Mesenteric fat pad (tissue), 1 donor: ENCODE measurements around the gene SMC6. TPM values are rescaled to one million over a fixed set of nuclear protein-coding genes. Genes with fewer than 3 reads are reported as not detected.

Source experiments
- DNase-seq: peaks from one replicate; pipeline ENCODE4 v3.0.0-alpha.2; 2020; ENCODE audit warnings: low spot score
- total RNA-seq: library from RNA; stranded (reverse); fragmentation: NEBNext Ultra II Directional; extraction: Animal tissue kit (Norgen Biotek cat#: 25700); gene quantifications from one replicate; pipeline ENCODE4 v1.2.1, GENCODE V29; 2021
- donor health status: DM: yes; HTN: yes; CAD: no.

The SMC6 gene
- total RNA-seq, 1 donor from 2014 or later: 10.9 TPM

DNA sequence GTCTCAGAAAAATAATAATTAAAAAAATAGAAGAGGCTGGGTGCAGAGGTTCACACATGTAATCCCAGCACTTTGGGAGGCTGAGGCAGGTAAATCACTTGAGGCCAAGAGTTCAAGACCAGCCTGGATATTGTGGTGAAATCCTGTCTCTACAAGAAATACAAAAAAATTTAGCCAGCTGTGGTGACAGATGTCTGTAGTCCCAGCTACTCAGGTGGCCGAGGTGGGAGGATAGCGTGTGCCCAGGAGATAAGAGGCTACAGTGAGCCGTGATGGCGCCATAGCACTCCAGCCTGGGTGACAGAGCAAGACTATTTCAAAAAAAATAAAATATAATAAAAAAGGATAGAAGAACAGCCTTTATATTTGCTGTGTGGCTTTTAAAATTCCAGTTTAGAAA lies 35.9 kb downstream of the SMC6 start:
- no peak for DNase-seq

- DNase-seq: no peak
These were observed 40.3 kb downstream of the SMC6 start for GRCh38 chr2:17713291-17713690.

- DNase-seq: no peak
These were observed 42.9 kb downstream of the SMC6 start for GRCh38 chr2:17710547-17711248.

- no peak for DNase-seq
These were observed 43.7 kb downstream of the SMC6 start for GRCh38 chr2:17709897-17710296.

DNA sequence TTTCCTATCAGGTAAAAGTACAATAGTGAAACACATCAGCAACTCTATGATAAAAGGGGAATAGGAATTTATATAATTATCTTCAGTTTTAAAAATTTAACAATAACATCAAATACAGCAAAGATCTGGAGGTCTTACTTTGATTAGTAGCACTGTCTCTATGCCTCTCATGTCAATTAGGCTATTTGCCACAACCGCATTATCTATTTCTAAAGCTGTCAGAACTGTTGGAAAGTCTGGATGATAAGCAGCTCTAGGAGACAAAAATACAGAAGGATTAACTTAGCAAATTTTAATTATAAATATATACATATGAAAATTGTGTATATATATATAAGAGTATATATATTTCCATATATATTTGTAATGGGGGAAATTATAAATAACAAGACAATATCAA lies 45.1 kb downstream of the SMC6 start:
- DNase-seq: no peak

DNA sequence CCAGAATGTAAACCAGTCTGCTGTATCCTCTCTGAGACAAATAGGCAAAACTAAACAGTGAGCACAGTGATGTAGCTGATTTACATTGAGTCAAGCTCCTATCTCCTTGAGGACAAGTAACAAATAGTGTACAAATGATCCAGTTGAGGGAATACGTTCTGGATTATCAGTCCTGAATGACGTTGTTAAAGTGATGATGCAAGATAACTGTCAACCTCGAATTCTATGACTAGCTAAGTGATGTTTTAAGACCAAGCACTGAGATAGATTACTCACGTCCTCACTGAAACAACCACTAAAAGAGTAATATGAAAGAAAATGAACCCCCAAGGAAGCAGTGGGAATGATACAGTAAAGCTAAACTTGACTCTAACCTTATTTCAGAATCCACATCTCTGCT lies 46.8 kb downstream of the SMC6 start:
- no peak for DNase-seq

GRCh38 chr2:17690776-17691175 lies 62.8 kb downstream of the SMC6 start:
- DNase-seq: no peak

GRCh38 chr2:17689010-17689409 lies 64.6 kb downstream of the SMC6 start:
- no peak for DNase-seq

- DNase-seq: no peak
These were observed 65.0 kb downstream of the SMC6 start for GRCh38 chr2:17688600-17688999.

DNA sequence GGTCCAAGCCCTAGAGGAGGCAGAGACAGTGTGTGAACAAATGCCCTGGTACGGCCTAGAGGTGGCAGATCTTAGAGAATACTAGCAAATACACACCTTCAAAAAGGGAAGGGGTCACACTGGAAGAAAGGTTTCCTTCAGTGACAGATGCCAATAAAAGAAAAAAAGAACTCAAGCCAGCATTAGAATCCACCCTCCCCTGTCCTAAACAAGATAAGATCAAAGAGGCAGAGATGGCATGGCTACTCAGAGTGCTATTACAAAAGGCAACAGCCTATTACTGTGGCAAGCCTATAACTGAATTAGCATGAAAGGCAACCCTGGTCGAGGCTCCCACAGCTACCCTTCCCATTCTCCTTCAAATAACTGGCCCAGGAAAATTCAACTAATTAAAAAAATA lies 69.6 kb downstream of the SMC6 start:
- DNase-seq: no peak

DNA sequence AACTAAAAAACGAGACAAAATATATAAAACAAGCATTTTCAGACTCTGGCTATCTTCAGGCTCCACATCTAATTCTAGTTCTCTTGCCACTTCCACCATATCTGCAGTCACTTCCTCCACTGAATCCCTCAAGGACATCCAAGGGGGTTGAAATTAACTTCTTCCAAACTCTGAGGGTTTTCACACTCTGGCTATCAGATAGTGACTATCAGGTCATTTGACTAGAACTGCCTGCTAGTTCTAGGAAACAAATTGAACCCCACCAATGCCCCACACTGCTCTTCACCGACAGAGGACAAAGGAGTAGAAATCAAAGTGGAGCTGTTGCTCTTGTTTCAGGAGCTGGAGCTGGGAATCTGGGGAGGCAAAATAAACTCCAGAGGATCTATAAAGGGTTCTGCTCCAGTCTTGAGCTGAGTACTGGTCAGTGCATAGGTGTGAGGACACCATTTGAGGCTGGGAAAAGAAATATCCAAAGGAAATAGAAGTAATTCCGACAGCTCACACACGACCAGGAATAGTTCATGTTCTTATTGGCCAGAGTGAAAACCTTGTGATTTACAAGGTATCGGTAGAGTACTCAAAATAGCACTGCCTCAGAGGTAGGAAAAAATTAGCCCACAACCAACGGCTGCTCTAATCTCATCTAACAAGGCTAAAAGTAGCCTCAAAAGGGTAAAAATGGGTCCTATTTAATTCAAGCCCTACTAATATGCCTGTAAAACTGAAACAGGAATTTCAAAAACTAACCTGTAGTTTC lies 71.3 kb downstream of the SMC6 start:
- DNase-seq: no peak

- no peak for DNase-seq
These were observed 73.5 kb downstream of the SMC6 start for GRCh38 chr2:17680119-17680518.

GRCh38 chr2:17674817-17675216 lies 78.8 kb downstream of the SMC6 start:
- no peak for DNase-seq

GRCh38 chr2:17672583-17673317 lies 80.9 kb downstream of the SMC6 start:
- no peak for DNase-seq

DNA sequence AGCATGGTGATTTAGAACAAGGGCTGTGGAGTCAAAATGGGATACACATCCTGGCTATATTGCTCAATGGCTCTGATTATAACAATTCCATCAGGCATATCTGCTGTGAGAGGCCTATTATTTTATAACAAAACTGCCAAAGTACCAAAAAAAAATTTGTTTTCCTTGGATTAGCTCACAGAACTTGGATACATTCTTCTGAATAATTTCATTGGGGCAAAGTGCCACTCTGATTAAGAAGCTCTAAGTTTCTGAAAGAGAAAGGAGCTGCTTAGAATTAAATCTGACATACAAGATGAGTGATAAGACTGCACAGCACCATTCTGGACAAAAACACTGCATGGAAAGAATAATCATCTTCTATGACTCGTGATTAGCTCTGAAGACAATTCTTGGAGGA lies 85.7 kb downstream of the SMC6 start:
- DNase-seq: no peak

DNA sequence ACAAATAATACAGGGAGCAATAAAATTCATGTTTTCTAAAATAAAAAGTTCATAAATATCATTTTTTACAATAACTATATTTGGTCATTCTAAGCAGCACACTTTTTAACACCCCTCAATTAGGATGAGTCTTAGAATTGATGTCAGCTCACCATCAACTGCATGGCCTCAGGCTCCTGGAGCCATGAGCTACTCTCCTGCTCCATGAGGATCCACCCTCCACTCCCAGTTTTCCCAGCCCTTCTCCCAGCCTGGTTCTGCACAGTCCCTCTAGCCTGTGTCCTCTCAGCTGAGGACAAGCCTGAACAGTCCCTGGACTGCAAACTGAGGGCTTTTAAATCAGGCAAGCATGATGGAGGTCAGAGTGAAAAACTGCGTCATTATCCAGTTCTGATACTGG lies 89.1 kb downstream of the SMC6 start:
- no peak for DNase-seq

- DNase-seq: no peak
These were observed 90.9 kb downstream of the SMC6 start for GRCh38 chr2:17662723-17663122.

GRCh38 chr2:17661460-17661859 lies 92.2 kb downstream of the SMC6 start:
- DNase-seq: no peak

GRCh38 chr2:17660219-17660618 lies 93.4 kb downstream of the SMC6 start:
- DNase-seq: no peak

- no peak for DNase-seq
These were observed 95.3 kb downstream of the SMC6 start for GRCh38 chr2:17658251-17658843.

DNA sequence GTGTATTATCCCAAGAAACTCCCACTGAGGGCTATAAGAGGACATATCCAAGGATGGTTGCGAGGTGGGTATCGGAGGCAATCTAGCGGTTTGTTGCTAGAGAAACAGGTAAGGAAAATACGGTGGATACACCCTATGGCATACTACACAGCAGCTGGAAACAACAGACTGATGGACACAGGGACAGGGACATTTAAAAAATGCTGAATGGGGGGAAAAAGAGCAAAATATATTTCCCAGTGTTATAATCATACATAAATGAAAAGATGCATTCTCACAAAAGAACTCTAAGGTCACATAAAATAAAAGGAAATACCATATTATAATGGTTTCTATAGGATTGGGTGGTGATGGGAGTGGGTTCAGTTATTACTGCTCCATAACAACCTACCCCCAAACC lies 95.9 kb downstream of the SMC6 start:
- no peak for DNase-seq
